Fibroblast of lung (primary cell): ENCODE results near the gene ERBB2. TPM values are rescaled to one million over a fixed set of nuclear protein-coding genes. Genes with fewer than 3 reads are reported as not detected.
"Not testable (repeated sequence)": the region's sequence is repeated elsewhere in the genome, so short reads cannot be mapped to it uniquely, and the experiment has no call there.

Experiments
- DNase-seq, 2 donors: peaks; one replicate each; pipeline versions ENCODE4 v3.0.0 to v3.0.0-alpha.2; 2010; ENCODE audit warnings: low read depth in 2 of 2
- H2AFZ ChIP-seq: 2 replicates; pipeline ENCODE4 v1.5.1; 2012; ENCODE audit warnings: low read length, control low read depth, inconsistent platforms
- H3K27ac ChIP-seq: 2 replicates; pipeline ENCODE4 v1.5.1; 2011; ENCODE audit warnings: low read length, control low read depth; ENCODE audit not compliant: insufficient read depth
- H3K27me3 ChIP-seq: 2 replicates; pipeline ENCODE4 v1.5.1; 2011; ENCODE audit warnings: mild to moderate bottlenecking, low read length; ENCODE audit not compliant: control insufficient read depth, insufficient read depth
- H3K36me3 ChIP-seq: 2 replicates; pipeline ENCODE4 v1.5.1; 2011; ENCODE audit warnings: low read length; ENCODE audit not compliant: control insufficient read depth, insufficient read depth
- H3K4me1 ChIP-seq: 2 replicates; pipeline ENCODE4 v1.5.1; 2011; ENCODE audit warnings: low read length; ENCODE audit not compliant: control insufficient read depth, insufficient read depth; ENCODE audit errors: extremely low read depth
- H3K4me2 ChIP-seq: 2 replicates; pipeline ENCODE4 v1.5.1; 2011; ENCODE audit warnings: low read length, control low read depth; ENCODE audit not compliant: insufficient read depth; ENCODE audit errors: extremely low read depth
- H3K4me3 ChIP-seq, 4 experiments: fragments of 200-600 bp in 1 of 4; sonication (generic) in 1 of 4; replicated peaks in 1 of 4; 2 replicates each; pipeline ENCODE4 v1.5.1; 2011 to 2016; ENCODE audit warnings: low read length in 4 of 4, low read depth in 3 of 4, mild to moderate bottlenecking in 3 of 4, control low read depth in 2 of 4, inconsistent platforms in 1 of 4, mixed read lengths in 1 of 4; ENCODE audit not compliant: insufficient read depth in 1 of 4; ENCODE audit errors: control extremely low read depth in 1 of 4
- H3K79me2 ChIP-seq: 2 replicates; pipeline ENCODE4 v1.5.1; 2012; ENCODE audit warnings: mild to moderate bottlenecking, low read length, inconsistent platforms; ENCODE audit not compliant: control insufficient read depth, insufficient read depth
- H3K9ac ChIP-seq: 2 replicates; pipeline ENCODE4 v1.5.1; 2011; ENCODE audit warnings: mild to moderate bottlenecking, low read length, control low read depth; ENCODE audit not compliant: insufficient read depth
- H3K9me3 ChIP-seq: 2 replicates; pipeline ENCODE4 v1.5.1; 2012; ENCODE audit warnings: low read depth, low read length; ENCODE audit not compliant: control insufficient read depth, insufficient read depth
- H4K20me1 ChIP-seq: 2 replicates; pipeline ENCODE4 v1.5.1; 2011; ENCODE audit warnings: low read length; ENCODE audit not compliant: control insufficient read depth, insufficient read depth; ENCODE audit errors: extremely low read depth
- EZH2 ChIP-seq: IDR thresholded peaks from 2 replicates; pipeline ENCODE4 v1.5.1; 2012; ENCODE audit warnings: low read length, control low read depth, mild to moderate bottlenecking; ENCODE audit errors: missing control alignments
- polyA plus RNA-seq, 2 donors: library from polyadenylated mRNA; depleted of rRNA in 1 of 2; stranded (reverse) in 1 of 2; unstranded in 1 of 2; fragments of >200 nt; gene quantifications; 2 replicates each; pipeline ENCODE4 v1.2.1, GENCODE V29; 2011 to 2012; ENCODE audit warnings: missing spikeins in 1 of 2
- total RNA-seq: library from RNA; depleted of rRNA; stranded (reverse); fragments of >200 nt; gene quantifications from 2 replicates; pipeline ENCODE4 v1.2.1, GENCODE V29; 2014
- TF ChIP-seq, protein P1 (sequence below), 2 donors: IDR thresholded peaks in 1 of 2; conservative IDR thresholded peaks in 1 of 2; 1 replicate in 1 of 2; 2 replicates in 1 of 2; pipeline ENCODE4 v1.5.1; 2011 to 2012; ENCODE audit warnings: low read length in 2 of 2, control low read depth in 1 of 2, inconsistent platforms in 1 of 2, low read depth in 1 of 2, mild to moderate bottlenecking in 1 of 2

ERBB2 gene
- total and polyA plus RNA-seq, 2 donors (not counting 1 experiment from before 2014, with no cell fraction given) = 24.7 to 33.9 TPM

DNA sequence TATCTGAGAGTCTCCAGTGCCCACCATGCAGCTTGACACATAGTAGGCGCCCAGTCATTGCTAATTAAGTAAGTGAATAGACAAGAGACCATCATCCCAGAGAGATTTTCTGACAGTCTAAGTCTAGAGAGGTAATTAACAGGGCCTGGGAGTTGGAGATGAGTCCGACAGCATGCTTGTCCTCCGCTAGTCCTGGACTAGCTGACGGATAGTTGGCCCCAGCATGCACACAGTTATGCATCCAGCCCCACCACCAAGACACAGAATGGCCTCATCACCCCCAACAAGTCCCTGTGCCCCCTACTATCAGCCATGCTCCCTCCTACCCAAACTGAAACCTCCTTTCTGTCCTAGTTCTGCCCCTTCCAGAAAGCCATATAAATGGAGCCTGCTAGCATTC, 47.9 kb downstream of the ERBB2 start:
- no peaks in the 10 kb centered on the region for H4K20me1 ChIP-seq
- no peaks in the 10 kb centered on the region for H3K4me1 ChIP-seq
- DNase-seq = no peak

DNA sequence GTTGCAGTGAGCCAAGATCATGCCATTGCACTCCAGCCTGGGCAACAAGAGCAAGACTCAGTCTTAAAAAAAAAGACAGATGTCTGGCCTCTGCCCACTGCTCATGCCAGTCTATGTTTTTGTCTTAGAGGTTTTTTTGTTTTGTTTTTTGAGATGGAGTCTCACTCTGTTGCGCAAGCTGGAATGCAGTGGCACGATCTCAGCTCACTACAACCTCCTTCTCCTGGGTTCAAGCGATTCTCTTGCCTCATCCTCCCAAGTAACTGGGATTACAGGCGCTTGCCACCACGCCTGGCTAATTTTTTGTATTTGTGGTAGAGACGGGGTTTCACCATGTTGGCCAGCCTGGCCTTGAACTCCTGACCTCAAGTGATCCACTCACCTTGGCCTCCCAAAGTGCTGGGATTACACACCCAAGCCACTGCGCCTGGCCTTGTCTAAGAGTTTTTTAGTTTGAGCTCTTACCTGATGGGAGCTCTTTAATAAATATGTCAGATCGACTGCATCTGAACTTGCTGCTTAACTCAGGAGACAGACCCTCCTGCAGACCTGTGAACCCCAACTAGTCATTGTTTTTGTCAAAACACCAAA, 48.7 kb downstream of the ERBB2 start:
- not testable (repeated sequence) for H3K27me3 ChIP-seq, H3K4me1 ChIP-seq, H3K4me3 ChIP-seq, DNase-seq, H4K20me1 ChIP-seq, H2AFZ ChIP-seq, H3K36me3 ChIP-seq, H3K27ac ChIP-seq, H3K9ac ChIP-seq, H3K79me2 ChIP-seq, H3K4me2 ChIP-seq, H3K9me3 ChIP-seq

More for the DNA sequence above, 47.9 kb downstream of the ERBB2 start:
- no peak overlapping the region for H3K27ac ChIP-seq
- peaks cover 2% of the 10 kb centered on the region for H3K27me3 ChIP-seq
- no peak overlapping the region for H3K4me3 ChIP-seq
- H3K79me2 ChIP-seq = no peaks in the 10 kb centered on the region
- H2AFZ ChIP-seq = no peak overlapping the region
- TF ChIP-seq, protein P1, sequence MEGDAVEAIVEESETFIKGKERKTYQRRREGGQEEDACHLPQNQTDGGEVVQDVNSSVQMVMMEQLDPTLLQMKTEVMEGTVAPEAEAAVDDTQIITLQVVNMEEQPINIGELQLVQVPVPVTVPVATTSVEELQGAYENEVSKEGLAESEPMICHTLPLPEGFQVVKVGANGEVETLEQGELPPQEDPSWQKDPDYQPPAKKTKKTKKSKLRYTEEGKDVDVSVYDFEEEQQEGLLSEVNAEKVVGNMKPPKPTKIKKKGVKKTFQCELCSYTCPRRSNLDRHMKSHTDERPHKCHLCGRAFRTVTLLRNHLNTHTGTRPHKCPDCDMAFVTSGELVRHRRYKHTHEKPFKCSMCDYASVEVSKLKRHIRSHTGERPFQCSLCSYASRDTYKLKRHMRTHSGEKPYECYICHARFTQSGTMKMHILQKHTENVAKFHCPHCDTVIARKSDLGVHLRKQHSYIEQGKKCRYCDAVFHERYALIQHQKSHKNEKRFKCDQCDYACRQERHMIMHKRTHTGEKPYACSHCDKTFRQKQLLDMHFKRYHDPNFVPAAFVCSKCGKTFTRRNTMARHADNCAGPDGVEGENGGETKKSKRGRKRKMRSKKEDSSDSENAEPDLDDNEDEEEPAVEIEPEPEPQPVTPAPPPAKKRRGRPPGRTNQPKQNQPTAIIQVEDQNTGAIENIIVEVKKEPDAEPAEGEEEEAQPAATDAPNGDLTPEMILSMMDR (conservative IDR thresholded peaks at IDR 0.05 in 1 of 2, IDR thresholded peaks at IDR 0.05 in 1 of 2; ENCODE audit: low read depth in 1 of 2, low read length in 2 of 2) = no peak
- no peak for TF ChIP-seq EZH2
- no peak overlapping the region for H3K9ac ChIP-seq
- no peak overlapping the region for H3K4me2 ChIP-seq
- no peaks in the 10 kb centered on the region for H3K9me3 ChIP-seq
- H3K36me3 ChIP-seq = no peaks in the 10 kb centered on the region

DNA sequence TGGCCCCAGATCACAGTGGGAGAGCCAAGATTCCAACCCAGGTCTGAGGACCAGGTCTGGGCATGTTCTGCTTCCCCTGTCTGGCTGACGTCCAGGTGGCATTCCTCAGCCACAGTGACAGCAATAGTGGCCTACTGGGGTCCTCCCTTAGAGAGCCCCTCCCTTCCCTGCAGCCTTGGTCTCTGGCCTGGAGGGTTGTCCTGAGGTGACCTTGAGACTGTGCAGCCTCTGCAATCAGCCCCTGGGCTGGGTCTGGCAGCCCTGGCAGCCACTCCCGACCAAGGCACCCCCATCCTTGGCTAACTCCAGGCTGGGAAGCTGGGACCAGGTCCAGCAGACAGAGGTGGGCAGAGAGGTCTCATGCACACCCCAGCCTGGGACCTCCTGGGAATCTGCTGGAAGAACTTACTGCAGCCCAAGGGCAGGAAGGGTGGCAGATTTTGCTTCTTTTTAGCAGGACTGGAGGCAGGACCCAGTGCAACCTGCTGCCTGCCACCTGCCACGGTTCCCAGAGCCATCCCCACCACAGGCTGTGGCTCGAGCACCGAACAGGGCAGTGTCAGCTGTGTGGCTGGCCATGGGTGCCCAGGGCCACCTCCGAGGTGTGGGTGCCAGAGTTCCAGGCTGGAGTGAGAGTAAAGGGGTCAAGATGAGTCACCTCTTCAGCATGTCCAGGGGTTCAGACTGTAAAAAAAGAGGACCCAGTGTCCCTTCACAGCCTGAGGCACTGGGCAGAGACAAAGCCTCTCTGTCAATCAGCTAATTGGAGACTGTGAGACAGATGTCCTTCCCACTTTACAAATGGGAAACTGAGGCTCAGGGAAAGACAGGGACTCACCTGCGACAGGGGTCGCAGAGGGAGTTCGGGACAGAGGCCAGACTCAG, 50.5 kb downstream of the ERBB2 start:
- Histone ChIP-seq H3K27ac (no peak overlapping the region), H3K4me3 (no peak overlapping the region), H3K9ac (no peak overlapping the region), H3K36me3 (no peaks in the 10 kb centered on the region), H3K27me3 (no peaks in the 10 kb centered on the region), H3K79me2 (no peaks in the 10 kb centered on the region), H3K9me3 (no peaks in the 10 kb centered on the region), H2AFZ (no peak overlapping the region), H3K4me2 (no peak overlapping the region), H3K4me1 (peaks cover 2% of the 10 kb centered on the region), H4K20me1 (no peaks in the 10 kb centered on the region)
- TF ChIP-seq, protein P1 (conservative IDR thresholded peaks at IDR 0.05 in 1 of 2, IDR thresholded peaks at IDR 0.05 in 1 of 2; ENCODE audit: low read depth in 1 of 2, low read length in 2 of 2) = no peak
- TF ChIP-seq EZH2 = no peak
- no peak for DNase-seq
